ENCODE results near the gene PHF13. TPM values are rescaled to one million over a fixed set of nuclear protein-coding genes. Genes with fewer than 3 reads are reported as not detected.
A peak's percentile ranks its signal among the peaks of the same experiment; 100 is the strongest.

The PHF13 gene
- total and polyA plus RNA-seq, 9 of the 15 experiments (the other 6 are each of a cell fraction or from before 2014, with no cell fraction given) = 1.8 to 36.1 (median 11.7) TPM

DNA sequence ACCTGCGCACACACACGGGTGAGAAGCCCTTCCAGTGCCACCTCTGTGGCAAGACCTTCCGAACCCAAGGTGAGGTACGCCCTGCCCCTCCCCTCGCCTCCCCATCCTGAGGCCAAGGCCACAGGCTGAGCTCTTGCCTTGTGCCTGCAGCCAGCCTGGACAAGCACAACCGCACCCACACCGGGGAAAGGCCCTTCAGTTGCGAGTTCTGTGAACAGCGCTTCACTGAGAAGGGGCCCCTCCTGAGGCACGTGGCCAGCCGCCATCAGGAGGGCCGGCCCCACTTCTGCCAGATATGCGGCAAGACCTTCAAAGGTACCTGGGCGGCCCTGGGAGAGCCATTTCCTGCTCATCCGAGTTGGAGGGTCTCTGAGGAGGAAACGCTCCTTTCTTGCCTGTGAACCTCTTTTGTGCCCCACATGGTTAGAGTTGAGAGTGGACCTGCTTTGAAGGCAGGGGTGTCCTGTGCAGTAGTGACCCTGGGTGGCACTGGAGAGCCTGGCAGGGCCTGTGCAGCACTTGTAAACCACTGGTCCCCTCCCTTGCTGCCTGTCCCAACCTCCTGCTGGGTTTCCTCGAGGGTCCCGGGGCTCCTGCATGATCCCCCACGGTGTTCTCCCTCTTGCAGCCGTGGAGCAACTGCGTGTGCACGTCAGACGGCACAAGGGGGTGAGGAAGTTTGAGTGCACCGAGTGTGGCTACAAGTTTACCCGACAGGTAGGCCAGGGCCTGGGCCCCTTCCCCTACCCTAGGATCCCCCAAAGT, 25.2 kb upstream of the PHF13 start:
- Histone ChIP-seq H3K9me1 (ENCODE audit: control insufficient read depth, insufficient read depth, low read length) (peaks cover 23% of the 10 kb centered on the region), H2AFZ (ENCODE audit: low read depth, low read length) (no peak overlapping the region), H3K9ac (ENCODE audit: insufficient read depth in 1 of 2, low read depth in 2 of 2, low read length in 2 of 2) (peak overlapping the region in 1 of 2 experiments; percentile 70; a peak in 1 of 4 replicates), H3K36me3 (ENCODE audit: control insufficient read depth, insufficient read depth, low read length) (peaks cover 84% of the 10 kb centered on the region; the same call in 2 of the 3 replicates), H3K4me2 (ENCODE audit: insufficient read depth, low read length) (no peak overlapping the region), H4K20me1 (replicated peaks; ENCODE audit: control insufficient read depth, insufficient read depth, low read length) (peaks cover 36% of the 10 kb centered on the region), H3K4me1 (replicated peaks in 1 of 2; ENCODE audit: control insufficient read depth in 2 of 2, insufficient read depth in 2 of 2, low read length in 2 of 2) (peaks cover 16 to 62% of the 10 kb centered on the region in 2 experiments; a peak in 4 of 5 replicates), H3K9me3 (replicated peaks; ENCODE audit: control insufficient read depth, insufficient read depth, low read depth, low read length) (no peaks in the 10 kb centered on the region), H3K4me3 (no peak overlapping the region), H3K27ac (ENCODE audit: extremely low read depth, low read depth, low read length) (no peak overlapping the region), H3K27me3 (ENCODE audit: control insufficient read depth in 2 of 2, insufficient read depth in 2 of 2, low read length in 2 of 2) (no peaks in the 10 kb centered on the region), H3K79me2 (ENCODE audit: control insufficient read depth, insufficient read depth, low read length) (peaks cover 13% of the 10 kb centered on the region; the same call in 2 of the 3 replicates)
- peak; percentile 63 for TF ChIP-seq RBFOX2 (IDR thresholded peaks at IDR 0.05; ENCODE audit: low read depth, low read length)
- no peak for TF ChIP-seq ZSCAN32 (CRISPR knock-in tag; IDR thresholded peaks at IDR 0.05)
- TF ChIP-seq POLR2G (IDR thresholded peaks at IDR 0.05; ENCODE audit: low read depth, low read length) = peak; percentile 75
- TF ChIP-seq, protein P1, sequence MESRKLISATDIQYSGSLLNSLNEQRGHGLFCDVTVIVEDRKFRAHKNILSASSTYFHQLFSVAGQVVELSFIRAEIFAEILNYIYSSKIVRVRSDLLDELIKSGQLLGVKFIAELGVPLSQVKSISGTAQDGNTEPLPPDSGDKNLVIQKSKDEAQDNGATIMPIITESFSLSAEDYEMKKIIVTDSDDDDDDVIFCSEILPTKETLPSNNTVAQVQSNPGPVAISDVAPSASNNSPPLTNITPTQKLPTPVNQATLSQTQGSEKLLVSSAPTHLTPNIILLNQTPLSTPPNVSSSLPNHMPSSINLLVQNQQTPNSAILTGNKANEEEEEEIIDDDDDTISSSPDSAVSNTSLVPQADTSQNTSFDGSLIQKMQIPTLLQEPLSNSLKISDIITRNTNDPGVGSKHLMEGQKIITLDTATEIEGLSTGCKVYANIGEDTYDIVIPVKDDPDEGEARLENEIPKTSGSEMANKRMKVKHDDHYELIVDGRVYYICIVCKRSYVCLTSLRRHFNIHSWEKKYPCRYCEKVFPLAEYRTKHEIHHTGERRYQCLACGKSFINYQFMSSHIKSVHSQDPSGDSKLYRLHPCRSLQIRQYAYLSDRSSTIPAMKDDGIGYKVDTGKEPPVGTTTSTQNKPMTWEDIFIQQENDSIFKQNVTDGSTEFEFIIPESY (CRISPR knock-in tag; IDR thresholded peaks at IDR 0.05) = 0 out of 2 replicates have a peak, but pooled peaks have one; percentile 27
- TF ChIP-seq, protein P2, sequence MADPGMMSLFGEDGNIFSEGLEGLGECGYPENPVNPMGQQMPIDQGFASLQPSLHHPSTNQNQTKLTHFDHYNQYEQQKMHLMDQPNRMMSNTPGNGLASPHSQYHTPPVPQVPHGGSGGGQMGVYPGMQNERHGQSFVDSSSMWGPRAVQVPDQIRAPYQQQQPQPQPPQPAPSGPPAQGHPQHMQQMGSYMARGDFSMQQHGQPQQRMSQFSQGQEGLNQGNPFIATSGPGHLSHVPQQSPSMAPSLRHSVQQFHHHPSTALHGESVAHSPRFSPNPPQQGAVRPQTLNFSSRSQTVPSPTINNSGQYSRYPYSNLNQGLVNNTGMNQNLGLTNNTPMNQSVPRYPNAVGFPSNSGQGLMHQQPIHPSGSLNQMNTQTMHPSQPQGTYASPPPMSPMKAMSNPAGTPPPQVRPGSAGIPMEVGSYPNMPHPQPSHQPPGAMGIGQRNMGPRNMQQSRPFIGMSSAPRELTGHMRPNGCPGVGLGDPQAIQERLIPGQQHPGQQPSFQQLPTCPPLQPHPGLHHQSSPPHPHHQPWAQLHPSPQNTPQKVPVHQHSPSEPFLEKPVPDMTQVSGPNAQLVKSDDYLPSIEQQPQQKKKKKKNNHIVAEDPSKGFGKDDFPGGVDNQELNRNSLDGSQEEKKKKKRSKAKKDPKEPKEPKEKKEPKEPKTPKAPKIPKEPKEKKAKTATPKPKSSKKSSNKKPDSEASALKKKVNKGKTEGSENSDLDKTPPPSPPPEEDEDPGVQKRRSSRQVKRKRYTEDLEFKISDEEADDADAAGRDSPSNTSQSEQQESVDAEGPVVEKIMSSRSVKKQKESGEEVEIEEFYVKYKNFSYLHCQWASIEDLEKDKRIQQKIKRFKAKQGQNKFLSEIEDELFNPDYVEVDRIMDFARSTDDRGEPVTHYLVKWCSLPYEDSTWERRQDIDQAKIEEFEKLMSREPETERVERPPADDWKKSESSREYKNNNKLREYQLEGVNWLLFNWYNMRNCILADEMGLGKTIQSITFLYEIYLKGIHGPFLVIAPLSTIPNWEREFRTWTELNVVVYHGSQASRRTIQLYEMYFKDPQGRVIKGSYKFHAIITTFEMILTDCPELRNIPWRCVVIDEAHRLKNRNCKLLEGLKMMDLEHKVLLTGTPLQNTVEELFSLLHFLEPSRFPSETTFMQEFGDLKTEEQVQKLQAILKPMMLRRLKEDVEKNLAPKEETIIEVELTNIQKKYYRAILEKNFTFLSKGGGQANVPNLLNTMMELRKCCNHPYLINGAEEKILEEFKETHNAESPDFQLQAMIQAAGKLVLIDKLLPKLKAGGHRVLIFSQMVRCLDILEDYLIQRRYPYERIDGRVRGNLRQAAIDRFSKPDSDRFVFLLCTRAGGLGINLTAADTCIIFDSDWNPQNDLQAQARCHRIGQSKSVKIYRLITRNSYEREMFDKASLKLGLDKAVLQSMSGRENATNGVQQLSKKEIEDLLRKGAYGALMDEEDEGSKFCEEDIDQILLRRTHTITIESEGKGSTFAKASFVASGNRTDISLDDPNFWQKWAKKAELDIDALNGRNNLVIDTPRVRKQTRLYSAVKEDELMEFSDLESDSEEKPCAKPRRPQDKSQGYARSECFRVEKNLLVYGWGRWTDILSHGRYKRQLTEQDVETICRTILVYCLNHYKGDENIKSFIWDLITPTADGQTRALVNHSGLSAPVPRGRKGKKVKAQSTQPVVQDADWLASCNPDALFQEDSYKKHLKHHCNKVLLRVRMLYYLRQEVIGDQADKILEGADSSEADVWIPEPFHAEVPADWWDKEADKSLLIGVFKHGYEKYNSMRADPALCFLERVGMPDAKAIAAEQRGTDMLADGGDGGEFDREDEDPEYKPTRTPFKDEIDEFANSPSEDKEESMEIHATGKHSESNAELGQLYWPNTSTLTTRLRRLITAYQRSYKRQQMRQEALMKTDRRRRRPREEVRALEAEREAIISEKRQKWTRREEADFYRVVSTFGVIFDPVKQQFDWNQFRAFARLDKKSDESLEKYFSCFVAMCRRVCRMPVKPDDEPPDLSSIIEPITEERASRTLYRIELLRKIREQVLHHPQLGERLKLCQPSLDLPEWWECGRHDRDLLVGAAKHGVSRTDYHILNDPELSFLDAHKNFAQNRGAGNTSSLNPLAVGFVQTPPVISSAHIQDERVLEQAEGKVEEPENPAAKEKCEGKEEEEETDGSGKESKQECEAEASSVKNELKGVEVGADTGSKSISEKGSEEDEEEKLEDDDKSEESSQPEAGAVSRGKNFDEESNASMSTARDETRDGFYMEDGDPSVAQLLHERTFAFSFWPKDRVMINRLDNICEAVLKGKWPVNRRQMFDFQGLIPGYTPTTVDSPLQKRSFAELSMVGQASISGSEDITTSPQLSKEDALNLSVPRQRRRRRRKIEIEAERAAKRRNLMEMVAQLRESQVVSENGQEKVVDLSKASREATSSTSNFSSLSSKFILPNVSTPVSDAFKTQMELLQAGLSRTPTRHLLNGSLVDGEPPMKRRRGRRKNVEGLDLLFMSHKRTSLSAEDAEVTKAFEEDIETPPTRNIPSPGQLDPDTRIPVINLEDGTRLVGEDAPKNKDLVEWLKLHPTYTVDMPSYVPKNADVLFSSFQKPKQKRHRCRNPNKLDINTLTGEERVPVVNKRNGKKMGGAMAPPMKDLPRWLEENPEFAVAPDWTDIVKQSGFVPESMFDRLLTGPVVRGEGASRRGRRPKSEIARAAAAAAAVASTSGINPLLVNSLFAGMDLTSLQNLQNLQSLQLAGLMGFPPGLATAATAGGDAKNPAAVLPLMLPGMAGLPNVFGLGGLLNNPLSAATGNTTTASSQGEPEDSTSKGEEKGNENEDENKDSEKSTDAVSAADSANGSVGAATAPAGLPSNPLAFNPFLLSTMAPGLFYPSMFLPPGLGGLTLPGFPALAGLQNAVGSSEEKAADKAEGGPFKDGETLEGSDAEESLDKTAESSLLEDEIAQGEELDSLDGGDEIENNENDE (IDR thresholded peaks at IDR 0.05; ENCODE audit: low read depth, low read length) = no peak
- TF ChIP-seq SUPT5H (IDR thresholded peaks at IDR 0.05) = 0 out of 2 replicates have a peak, but pooled peaks have one; percentile 6
- TF ChIP-seq ZKSCAN1 (IDR thresholded peaks at IDR 0.05; ENCODE audit: low read depth, low read length) = peak; percentile 37
- FAIRE-seq (no peak), ATAC-seq (no peak), DNase-seq (ENCODE audit: extremely low read depth in 1 of 4, low spot score in 3 of 4) (no peak)
- WGBS (ENCODE audit: insufficient coverage, low coverage, missing lambda C conversion rate) = 81% methylated on average over 25 of the region's 25 CpGs
- BruUV-seq (replicated peaks) = no TSS peak
- ChIA-PET POLR2A (interaction anchor here (0.6 to 13.4 kb wide), 9 partner anchors 8 to 126 kb away, joined by 3 to 221 read pairs (median 4); partner anchors contain the start of genes KLHL21 and ZBTB48), CTCF (ENCODE audit: low intra/inter-chr PET ratio) (no interaction called here)
- intact Hi-C loops (cut with micrococcal nuclease) (no loop called here), in situ Hi-C loops (cut with MboI) (no loop called here)

All from K562 (cell line).